DOHH2 (cell line): ENCODE data around the gene CBFA2T3.

Experiments used
- EZH2phosphoT487 ChIP-seq: fragments of 200-600 bp; sonication (generic); IDR thresholded peaks from 2 replicates; pipeline ENCODE4 v1.6.1; 2017; ENCODE audit warnings: borderline replicate concordance, mild to moderate bottlenecking, antibody characterized with exemption, low read length, moderate library complexity, mixed read lengths
- TF ChIP-seq, protein P1 (sequence below): fragments of 200-600 bp; sonication (generic); IDR thresholded peaks from one replicate; pipeline ENCODE4 v1.5.1; 2014; ENCODE audit warnings: antibody characterized with exemption, mild to moderate bottlenecking, low read depth, low read length; ENCODE audit not compliant: poor library complexity, severe bottlenecking

DNA sequence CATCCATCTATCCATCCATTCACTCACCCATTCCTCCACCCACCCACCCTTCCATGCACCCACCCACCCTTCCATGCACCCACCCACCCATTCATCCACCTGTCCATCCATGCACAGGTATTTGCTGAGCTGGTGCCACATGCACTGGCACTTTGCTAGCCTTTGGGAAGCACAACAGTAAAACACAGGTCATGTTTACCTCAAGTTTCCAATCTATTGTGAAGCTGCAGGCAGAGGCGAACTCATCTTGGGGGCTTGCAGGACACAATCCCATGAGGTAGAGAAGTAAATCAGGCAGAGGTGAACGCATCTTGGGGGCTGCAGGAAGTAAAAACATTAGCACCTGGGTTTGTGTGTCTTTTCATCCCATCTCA lies 35.6 kb upstream of the CBFA2T3 start:
- TF ChIP-seq, protein P1, sequence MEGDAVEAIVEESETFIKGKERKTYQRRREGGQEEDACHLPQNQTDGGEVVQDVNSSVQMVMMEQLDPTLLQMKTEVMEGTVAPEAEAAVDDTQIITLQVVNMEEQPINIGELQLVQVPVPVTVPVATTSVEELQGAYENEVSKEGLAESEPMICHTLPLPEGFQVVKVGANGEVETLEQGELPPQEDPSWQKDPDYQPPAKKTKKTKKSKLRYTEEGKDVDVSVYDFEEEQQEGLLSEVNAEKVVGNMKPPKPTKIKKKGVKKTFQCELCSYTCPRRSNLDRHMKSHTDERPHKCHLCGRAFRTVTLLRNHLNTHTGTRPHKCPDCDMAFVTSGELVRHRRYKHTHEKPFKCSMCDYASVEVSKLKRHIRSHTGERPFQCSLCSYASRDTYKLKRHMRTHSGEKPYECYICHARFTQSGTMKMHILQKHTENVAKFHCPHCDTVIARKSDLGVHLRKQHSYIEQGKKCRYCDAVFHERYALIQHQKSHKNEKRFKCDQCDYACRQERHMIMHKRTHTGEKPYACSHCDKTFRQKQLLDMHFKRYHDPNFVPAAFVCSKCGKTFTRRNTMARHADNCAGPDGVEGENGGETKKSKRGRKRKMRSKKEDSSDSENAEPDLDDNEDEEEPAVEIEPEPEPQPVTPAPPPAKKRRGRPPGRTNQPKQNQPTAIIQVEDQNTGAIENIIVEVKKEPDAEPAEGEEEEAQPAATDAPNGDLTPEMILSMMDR = no peak
- TF ChIP-seq EZH2phosphoT487 = no peak
